ENCODE data around the gene IQGAP2. TPM values are rescaled to one million over a fixed set of nuclear protein-coding genes. Genes with fewer than 3 reads are reported as not detected.

The IQGAP2 gene
- total RNA-seq, 3 donors from 2014 or later (not counting 1 experiment from before 2014, with no cell fraction given) = 172 to 218 (median 207) TPM

DNA sequence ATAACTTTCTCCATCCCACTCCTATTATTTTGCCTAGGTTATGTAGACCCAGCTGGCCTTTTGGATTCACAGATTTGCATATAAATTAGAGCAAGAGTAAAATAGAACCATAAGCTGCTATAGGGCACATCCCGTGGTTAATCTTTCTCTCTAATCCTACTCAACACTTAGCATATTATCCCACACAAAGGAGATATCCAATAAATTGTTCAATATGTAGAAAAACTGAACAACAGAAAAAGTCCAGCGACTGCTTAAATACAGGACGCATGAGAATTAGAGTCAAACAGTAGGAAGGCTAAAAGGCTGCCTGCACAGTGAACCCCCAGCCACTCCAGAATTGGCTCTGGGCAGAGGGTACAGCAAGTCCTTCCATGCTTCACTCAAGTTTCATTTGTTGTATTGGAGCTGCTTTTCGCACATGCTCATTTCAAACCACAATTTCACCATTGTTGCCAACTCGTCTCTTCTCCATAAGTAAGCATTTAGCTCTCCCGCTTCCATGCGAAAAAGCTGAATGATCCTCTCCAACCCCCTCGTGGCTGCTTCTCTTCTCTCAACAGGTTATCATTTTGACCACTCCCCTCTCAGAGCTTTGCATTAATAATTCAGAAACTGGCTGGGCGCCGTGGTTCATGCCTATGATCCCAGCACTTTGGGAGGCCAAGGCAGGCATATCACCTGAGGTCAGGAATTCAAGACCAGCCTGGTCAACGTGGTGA is 14.1 kb upstream of the IQGAP2 start:
- Mint-ChIP-seq H3K27me3 (ENCODE audit: low read depth in 2 of 2) (no peaks in the 10 kb centered on the region), H3K27ac (no peak overlapping the region), H3K36me3 (no peaks in the 10 kb centered on the region), H3K9me3 (no peaks in the 10 kb centered on the region), H3K4me3 (no peak overlapping the region), H3K4me1 (peaks cover 46 to 69% of the 10 kb centered on the region in 2 donors)
- TF ChIP-seq, protein P1, sequence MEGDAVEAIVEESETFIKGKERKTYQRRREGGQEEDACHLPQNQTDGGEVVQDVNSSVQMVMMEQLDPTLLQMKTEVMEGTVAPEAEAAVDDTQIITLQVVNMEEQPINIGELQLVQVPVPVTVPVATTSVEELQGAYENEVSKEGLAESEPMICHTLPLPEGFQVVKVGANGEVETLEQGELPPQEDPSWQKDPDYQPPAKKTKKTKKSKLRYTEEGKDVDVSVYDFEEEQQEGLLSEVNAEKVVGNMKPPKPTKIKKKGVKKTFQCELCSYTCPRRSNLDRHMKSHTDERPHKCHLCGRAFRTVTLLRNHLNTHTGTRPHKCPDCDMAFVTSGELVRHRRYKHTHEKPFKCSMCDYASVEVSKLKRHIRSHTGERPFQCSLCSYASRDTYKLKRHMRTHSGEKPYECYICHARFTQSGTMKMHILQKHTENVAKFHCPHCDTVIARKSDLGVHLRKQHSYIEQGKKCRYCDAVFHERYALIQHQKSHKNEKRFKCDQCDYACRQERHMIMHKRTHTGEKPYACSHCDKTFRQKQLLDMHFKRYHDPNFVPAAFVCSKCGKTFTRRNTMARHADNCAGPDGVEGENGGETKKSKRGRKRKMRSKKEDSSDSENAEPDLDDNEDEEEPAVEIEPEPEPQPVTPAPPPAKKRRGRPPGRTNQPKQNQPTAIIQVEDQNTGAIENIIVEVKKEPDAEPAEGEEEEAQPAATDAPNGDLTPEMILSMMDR (IDR thresholded peaks at IDR 0.05) = no peak
- DNase-seq (no peak), ATAC-seq (no peak)
- Histone ChIP-seq H3K36me3 (ENCODE audit: control insufficient read depth, insufficient read depth, low read length) (no peaks in the 10 kb centered on the region), H3K27ac (ENCODE audit: low read length) (no peak overlapping the region), H3K4me1 (ENCODE audit: control insufficient read depth, insufficient read depth, low read length) (peaks cover 32% of the 10 kb centered on the region), H3K9me3 (ENCODE audit: control insufficient read depth, insufficient read depth, low read length) (no peaks in the 10 kb centered on the region), H3K4me3 (ENCODE audit: low read length) (no peak overlapping the region), H3K27me3 (ENCODE audit: control insufficient read depth, insufficient read depth, low read length) (no peaks in the 10 kb centered on the region)
- intact Hi-C loops (cut with micrococcal nuclease) = no loop called here
- WGBS (ENCODE audit: insufficient coverage) = 90% methylated on average over 10 of the region's 11 CpGs

DNA sequence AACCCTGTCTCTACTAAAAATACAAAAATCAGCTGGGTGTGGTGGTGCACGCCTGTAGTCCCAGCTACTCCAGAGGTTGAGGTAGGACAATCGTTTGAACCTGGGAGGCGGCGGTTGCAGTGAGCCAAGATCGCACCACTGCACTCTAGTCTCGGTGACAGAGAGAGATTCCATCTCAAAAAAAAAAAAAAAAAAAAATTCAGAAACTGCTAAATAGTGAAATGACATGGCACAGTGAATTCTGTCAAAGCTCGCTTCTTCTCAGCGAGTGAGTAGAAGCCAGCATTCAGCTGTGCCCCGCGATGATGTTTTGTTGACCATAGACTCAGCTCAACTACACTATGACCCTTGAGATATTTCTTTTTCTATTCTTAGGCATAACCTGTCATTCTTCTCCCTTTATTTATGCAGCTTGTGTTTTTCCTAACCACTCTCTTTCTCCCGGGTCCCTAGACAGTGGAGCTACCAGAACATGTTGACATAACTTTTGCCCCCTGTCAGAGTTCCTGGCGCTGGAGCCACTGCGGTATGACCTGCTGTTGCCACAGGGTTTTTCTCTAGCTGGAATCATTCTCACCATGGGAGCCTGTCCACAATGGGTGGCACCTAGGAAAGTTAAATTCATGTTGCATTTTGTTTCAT is 13.5 kb upstream of the IQGAP2 start:
- ATAC-seq (no peak), DNase-seq (no peak)
- H3K27me3 Mint-ChIP-seq (ENCODE audit: low read depth in 2 of 2) = no peaks in the 10 kb centered on the region
- no peaks in the 10 kb centered on the region for H3K9me3 Mint-ChIP-seq
- Histone ChIP-seq H3K27ac (ENCODE audit: low read length) (no peak overlapping the region), H3K27me3 (ENCODE audit: control insufficient read depth, insufficient read depth, low read length) (no peaks in the 10 kb centered on the region), H3K4me3 (ENCODE audit: low read length) (no peak overlapping the region), H3K9me3 (ENCODE audit: control insufficient read depth, insufficient read depth, low read length) (no peaks in the 10 kb centered on the region), H3K36me3 (ENCODE audit: control insufficient read depth, insufficient read depth, low read length) (no peaks in the 10 kb centered on the region), H3K4me1 (ENCODE audit: control insufficient read depth, insufficient read depth, low read length) (peaks cover 28% of the 10 kb centered on the region)
- 92% methylated on average over 12 of the region's 13 CpGs for WGBS (ENCODE audit: insufficient coverage)
- intact Hi-C loops (cut with micrococcal nuclease) = no loop called here
- peak overlapping the region; percentile 71 to 73 for H3K27ac Mint-ChIP-seq
- H3K4me1 Mint-ChIP-seq = peaks cover 47 to 70% of the 10 kb centered on the region in 2 donors
- no peak overlapping the region for H3K4me3 Mint-ChIP-seq
- no peaks in the 10 kb centered on the region for H3K36me3 Mint-ChIP-seq
- TF ChIP-seq, protein P1 (IDR thresholded peaks at IDR 0.05) = no peak

DNA sequence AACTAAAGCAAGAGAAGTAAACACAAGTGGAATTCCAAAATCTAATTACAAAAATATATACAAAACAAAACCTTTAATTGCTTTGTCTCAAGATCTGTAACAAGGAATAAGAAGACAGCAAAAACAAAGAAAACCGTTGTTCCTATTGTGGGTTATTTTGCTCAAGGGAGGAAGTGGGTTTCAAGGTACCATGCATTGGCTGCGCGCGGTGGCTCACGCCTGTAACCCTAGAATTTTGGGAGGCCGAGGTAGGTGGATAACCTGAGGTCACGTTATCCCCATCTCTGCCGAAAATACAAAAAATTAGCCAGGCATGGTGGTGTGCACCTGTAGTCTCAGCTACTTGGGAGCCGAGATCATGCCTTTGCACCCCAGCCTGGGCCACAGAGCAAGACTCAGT is 12.1 kb upstream of the IQGAP2 start:
- Mint-ChIP-seq H3K9me3 (no peaks in the 10 kb centered on the region), H3K27me3 (ENCODE audit: low read depth in 2 of 2) (no peaks in the 10 kb centered on the region), H3K36me3 (no peaks in the 10 kb centered on the region), H3K4me3 (peak overlapping the region; percentile 69), H3K4me1 (peaks cover 38 to 71% of the 10 kb centered on the region in 2 donors), H3K27ac (peak overlapping the region; percentile 71 to 73)
- Histone ChIP-seq H3K4me3 (ENCODE audit: low read length) (no peak overlapping the region), H3K36me3 (ENCODE audit: control insufficient read depth, insufficient read depth, low read length) (no peaks in the 10 kb centered on the region), H3K27me3 (ENCODE audit: control insufficient read depth, insufficient read depth, low read length) (no peaks in the 10 kb centered on the region), H3K4me1 (ENCODE audit: control insufficient read depth, insufficient read depth, low read length) (peaks cover 25% of the 10 kb centered on the region), H3K27ac (ENCODE audit: low read length) (no peak overlapping the region), H3K9me3 (ENCODE audit: control insufficient read depth, insufficient read depth, low read length) (no peaks in the 10 kb centered on the region)
- ATAC-seq (peak in 1 of 3 donors; percentile 34), DNase-seq (peak in 1 of 2 donors; percentile 60)
- 13% methylated on average over 9 of the region's 9 CpGs for WGBS (ENCODE audit: insufficient coverage)
- intact Hi-C loops (cut with micrococcal nuclease) = no loop called here
- TF ChIP-seq, protein P1 (IDR thresholded peaks at IDR 0.05) = no peak
